Measurements from ENCODE around the gene SPACA7.

Gene SPACA7

GRCh38 chr13:112376050-112376681 is at the start of gene SPACA7:
Gene SPACA7 (plus strand): TSS chr13:112376355. CDS start chr13:112376386, 31 bp downstream.
- no peak for DNase-seq

- DNase-seq, result no peak
These were observed 49.3 kb upstream of the SPACA7 start for GRCh38 chr13:112326821-112327370.

DNA sequence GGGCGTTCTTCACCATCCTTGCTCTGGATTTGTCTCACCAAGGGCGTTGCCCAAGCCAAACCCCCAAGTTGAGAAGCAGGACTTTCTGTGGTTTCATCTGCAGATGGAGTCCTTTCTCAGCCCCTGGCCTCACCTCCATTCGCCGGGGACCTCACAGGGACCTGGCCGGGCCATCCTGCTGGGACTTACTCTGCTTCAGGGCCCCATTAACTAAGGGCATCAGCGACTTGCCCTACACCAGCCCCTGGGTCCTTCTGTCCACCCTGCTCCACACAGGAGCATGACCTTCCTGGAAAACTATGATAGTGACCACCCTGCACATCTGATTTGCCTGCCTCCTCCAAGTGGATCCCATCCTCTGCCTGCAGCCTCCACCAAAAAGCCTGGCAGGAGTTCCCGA is 47.2 kb upstream of the SPACA7 start:
- DNase-seq, result no peak

DNA sequence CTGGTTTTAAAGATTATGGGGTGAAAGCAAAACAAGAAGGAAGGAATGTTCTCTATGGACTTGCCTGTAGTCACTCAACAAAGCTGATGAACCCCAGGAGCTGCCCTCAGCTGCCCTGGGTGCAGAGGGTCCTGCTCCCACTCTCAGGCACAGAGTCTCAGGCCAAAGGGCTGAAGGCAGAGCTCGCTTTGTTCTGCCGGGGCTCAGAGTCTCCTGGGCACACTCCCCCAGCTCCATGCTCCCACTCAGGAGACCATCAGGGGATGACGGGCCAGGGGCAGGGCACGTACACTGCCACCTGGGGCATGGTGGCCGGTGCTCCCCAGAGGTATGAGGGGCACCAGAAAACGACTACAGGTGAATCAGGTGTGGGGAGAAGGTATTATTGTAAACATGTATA is 46.8 kb upstream of the SPACA7 start:
- DNase-seq, result no peak

DNA sequence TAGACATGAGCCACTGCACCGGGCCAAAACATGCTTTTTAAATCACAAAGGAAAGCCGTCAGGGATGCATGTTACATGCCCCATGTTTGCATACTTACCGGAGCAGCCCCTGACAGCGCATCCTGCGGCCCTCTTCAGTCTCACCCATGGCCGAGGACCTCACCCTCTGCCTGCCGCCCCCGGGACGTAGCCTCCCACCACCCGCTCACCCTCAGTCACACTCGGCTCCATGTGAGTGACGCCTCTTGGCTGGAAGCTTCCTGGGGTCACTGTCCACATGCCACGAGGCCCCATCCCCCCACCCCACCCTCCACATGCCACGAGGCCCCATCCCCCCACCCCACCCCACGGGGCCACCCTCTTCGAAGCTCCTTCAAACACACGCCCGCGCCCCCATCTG is 46.1 kb upstream of the SPACA7 start:
- no peak for DNase-seq

DNA sequence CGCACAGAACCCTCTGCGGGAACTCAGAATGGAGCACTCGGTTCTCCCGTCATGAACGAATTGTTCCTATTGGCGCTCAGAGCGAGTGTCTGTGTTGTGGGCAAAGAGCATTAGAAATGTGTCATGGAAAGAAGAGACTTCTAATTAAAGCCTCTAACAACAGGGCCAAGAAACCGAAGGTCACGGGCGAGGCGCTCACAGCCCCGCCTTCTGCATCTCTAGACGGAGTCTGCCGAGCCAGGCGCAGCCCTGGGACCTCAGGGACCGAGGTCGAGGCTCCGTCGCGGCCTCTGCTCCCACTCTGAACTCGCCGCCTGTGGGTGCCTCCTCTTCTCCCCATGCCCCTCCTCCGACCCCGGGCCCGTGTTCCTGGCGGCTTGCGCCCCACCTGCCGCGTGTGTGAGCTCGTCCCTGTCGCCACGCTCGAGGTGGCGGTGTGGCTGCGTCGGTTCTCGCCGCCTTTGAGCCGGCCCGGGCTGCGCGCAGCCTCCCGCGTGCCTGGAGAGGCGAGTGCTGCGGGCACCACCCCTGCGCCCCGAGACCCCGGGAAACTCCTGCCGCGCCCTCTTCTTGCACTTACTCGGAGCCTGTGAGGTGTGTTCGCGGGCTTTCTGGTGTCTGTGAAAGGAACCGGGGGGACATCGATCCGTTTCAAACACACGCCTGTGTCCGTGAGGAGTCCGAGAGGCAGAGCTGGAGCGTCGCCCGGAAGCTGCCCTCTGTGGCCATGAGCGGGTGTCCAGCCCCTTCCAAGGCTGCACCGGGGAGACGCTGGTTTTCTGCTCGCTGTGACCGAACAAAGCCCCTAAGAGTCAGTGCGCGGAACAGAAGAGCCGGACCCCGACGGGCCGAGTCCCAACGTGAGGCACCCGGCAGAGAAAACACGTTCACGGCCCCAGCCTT is 45.4 kb upstream of the SPACA7 start:
- no peak for DNase-seq

GRCh38 chr13:112331675-112332074 is 44.5 kb upstream of the SPACA7 start:
- no peak for DNase-seq

DNA sequence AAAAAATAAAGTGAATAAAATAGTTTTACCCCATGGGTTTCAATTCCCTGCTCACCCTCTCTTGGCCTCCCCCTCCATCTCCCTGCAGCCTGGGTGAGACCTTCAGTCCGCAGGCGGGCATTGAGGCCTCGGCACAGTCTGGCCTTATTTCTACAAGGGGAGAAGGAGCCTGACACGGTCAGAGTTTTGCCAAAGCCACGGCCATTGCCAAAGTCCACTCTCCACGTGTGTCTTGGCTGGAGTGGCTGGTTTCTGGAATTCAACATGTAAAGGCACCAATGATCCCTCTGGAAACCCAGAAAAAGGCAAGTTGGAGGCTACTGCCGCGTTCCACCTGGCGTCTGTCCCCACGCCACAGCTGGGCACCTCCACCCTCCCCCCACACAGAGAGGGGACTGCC is 43.4 kb upstream of the SPACA7 start:
- no peak for DNase-seq

- DNase-seq, result no peak
These were observed 42.2 kb upstream of the SPACA7 start for GRCh38 chr13:112333756-112334543.

- no peak for DNase-seq
These were observed 41.0 kb upstream of the SPACA7 start for GRCh38 chr13:112335135-112335534.

- no peak for DNase-seq
These were observed 34.7 kb upstream of the SPACA7 start for GRCh38 chr13:112341446-112341845.

- DNase-seq, result no peak
These were observed 34.0 kb upstream of the SPACA7 start for GRCh38 chr13:112341976-112342735.

GRCh38 chr13:112342841-112343361 is 33.3 kb upstream of the SPACA7 start:
- no peak for DNase-seq

DNA sequence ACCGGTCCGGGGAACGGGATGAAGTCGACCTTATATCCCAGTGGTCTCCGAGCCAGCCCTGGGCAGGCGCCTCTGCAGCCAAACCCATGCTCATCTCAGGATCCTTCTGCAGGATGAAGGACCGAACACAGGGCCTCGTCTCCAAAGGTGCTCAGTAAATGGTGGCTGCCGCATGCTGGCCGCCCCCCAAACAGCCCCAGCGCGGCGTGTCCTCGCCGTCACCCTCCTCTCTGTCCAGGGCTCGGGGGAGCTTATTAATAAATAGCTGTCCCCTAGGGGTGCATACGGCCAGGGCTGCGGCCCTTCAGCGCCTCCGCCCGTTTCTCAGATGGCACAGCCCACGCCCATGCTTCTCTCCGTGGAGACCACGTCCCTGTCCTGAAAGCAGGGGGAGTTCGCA is 32.6 kb upstream of the SPACA7 start:
- no peak for DNase-seq

DNA sequence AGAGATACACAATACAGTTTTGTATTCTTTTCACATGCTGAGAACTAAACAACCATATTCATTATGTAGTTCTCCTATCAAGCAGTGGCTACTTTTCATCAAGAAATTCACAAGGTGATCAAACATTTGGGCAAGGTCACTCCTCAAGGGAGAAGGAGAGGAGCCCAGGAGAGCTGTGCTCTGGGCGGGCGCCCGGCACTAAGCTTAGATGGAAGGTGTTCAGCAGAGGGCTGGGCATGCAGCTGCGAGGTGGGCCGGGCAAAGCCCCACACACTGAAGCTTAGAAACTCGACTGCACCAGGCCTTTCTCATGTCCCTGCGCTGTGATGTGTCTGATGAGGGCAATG is 30.4 kb upstream of the SPACA7 start:
- DNase-seq, result no peak

- DNase-seq, result no peak
These were observed 29.8 kb upstream of the SPACA7 start for GRCh38 chr13:112346173-112346898.

GRCh38 chr13:112346899-112347229 is 29.3 kb upstream of the SPACA7 start:
- no peak for DNase-seq

GRCh38 chr13:112347986-112348385 is 28.2 kb upstream of the SPACA7 start:
- no peak for DNase-seq

GRCh38 chr13:112348642-112349345 is 27.4 kb upstream of the SPACA7 start:
- no peak for DNase-seq

DNA sequence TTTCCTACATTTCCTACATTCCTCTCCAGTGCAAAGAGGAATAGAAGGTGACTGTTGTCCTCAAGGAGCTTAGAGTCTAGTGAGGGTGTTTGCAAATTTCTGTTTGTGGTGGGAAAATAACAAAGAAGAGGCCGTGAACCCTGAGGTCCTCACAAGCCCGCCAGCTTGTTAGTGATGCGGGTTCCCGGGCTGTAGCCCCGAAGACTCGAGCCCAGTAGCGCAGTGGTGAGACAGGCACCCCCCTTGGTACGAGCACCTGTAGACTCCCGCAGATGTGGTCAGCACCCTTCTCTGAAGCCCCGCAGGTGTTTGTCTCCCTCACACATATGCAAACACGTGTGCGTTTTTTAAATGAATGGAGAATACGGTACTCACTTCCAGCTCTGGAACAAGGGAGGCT is 26.5 kb upstream of the SPACA7 start:
- no peak for DNase-seq

DNA sequence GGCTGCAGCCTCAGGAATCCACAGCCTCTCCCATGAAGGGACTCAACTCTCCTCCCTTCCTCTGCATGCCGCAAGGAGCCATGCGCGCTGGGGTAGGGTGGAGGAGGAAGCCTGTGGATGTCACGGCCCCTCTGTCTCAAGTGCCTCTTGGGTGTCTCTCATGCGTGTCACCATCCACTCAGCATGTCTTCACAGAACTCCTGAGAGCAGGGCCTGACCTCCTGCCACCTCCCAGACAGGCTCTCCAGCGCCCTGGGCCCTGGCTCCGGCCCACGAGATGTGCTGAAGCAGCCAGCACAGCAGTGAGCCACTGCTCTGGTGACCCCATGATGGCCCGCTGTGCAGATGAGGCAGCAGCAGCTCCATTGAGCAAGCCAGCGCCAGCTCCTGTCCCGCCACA is 25.9 kb upstream of the SPACA7 start:
- no peak for DNase-seq

Measured in CD4-positive, alpha-beta T cell treated with Interleukin-17A for 1 hour (primary cell).